SU-DHL-6 (cell line): ENCODE measurements around the gene MAP3K20.

Experiments used
- H2AFZ ChIP-seq: fragments of 200-600 bp; sonication (generic); 2 replicates; pipeline ENCODE4 v1.6.1; 2014; ENCODE audit warnings: low read depth, mild to moderate bottlenecking, moderate library complexity, mixed read lengths, antibody characterized with exemption, low read length; ENCODE audit not compliant: severe bottlenecking
- H3F3A ChIP-seq: fragments of 200-600 bp; shearing (Covaris generic); 2 replicates; pipeline ENCODE4 v1.6.0; 2016; ENCODE audit warnings: antibody characterized with exemption, mild to moderate bottlenecking; ENCODE audit not compliant: insufficient read depth
- H3K27ac ChIP-seq: fragments of 200-600 bp; sonication (generic); 2 replicates; pipeline ENCODE4 v1.5.1; 2016; ENCODE audit warnings: low read depth, mild to moderate bottlenecking, low read length, moderate library complexity, mixed read lengths
- H3K27me3 ChIP-seq: fragments of 200-600 bp; sonication (generic), shearing (Covaris generic); 2 replicates; pipeline ENCODE4 v1.6.0; 2014; ENCODE audit warnings: mild to moderate bottlenecking, low read length
- H3K36me3 ChIP-seq: fragments of 200-600 bp; sonication (generic); 2 replicates; pipeline ENCODE4 v1.6.1; 2014; ENCODE audit warnings: mild to moderate bottlenecking, low read length, mixed read lengths
- H3K4me2 ChIP-seq: fragments of 300-600, 200-600 bp; shearing (Covaris generic), sonication (generic); 2 replicates; pipeline ENCODE4 v1.6.0; 2014; ENCODE audit warnings: low read length, low read depth, mild to moderate bottlenecking; ENCODE audit not compliant: poor library complexity, severe bottlenecking
- H3K4me3 ChIP-seq: fragments of 200-600 bp; sonication (generic); 2 replicates; pipeline ENCODE4 v1.5.1; 2014; ENCODE audit warnings: antibody characterized with exemption, low read length, mild to moderate bottlenecking, mixed read lengths; ENCODE audit not compliant: insufficient read depth, poor library complexity, severe bottlenecking
- H3K79me2 ChIP-seq: fragments of 200-600 bp; sonication (generic); 2 replicates; pipeline ENCODE4 v1.6.1; 2014; ENCODE audit warnings: mild to moderate bottlenecking, low read length, moderate library complexity; ENCODE audit not compliant: insufficient read depth
- H3K9ac ChIP-seq: fragments of 200-600 bp; sonication (generic); 2 replicates; pipeline ENCODE4 v1.7.0; 2014; ENCODE audit warnings: mild to moderate bottlenecking, low read length
- H3K9me2 ChIP-seq: fragments of 200-600 bp; sonication (generic); replicated peaks from 2 replicates; pipeline ENCODE4 v1.6.1; 2014; ENCODE audit warnings: low read length; ENCODE audit not compliant: insufficient read depth
- H3K9me3 ChIP-seq: fragments of 200-600 bp; sonication (generic); 2 replicates; pipeline ENCODE4 v1.6.1; 2014; ENCODE audit warnings: low read length, mixed read lengths; ENCODE audit not compliant: insufficient read depth
- H4K20me1 ChIP-seq: fragments of 200-600 bp; sonication (generic); 2 replicates; pipeline ENCODE4 v1.6.1; 2014; ENCODE audit warnings: low read depth, mild to moderate bottlenecking, antibody characterized with exemption, low read length, moderate library complexity, mixed read lengths
- EZH2phosphoT487 ChIP-seq: fragments of 200-600 bp; sonication (generic), shearing (Covaris generic); conservative IDR thresholded peaks from 2 replicates; pipeline ENCODE4 v1.6.1; 2018; ENCODE audit warnings: mild to moderate bottlenecking, antibody characterized with exemption, low read length, moderate library complexity, mixed read lengths
- TF ChIP-seq, protein P1 (sequence below): fragments of 200-600 bp; sonication (generic); IDR thresholded peaks from one replicate; pipeline ENCODE4 v1.5.1; 2017; ENCODE audit warnings: antibody characterized with exemption, mild to moderate bottlenecking, low read length, moderate library complexity; ENCODE audit not compliant: insufficient read depth, poor library complexity, severe bottlenecking

The MAP3K20 gene

DNA sequence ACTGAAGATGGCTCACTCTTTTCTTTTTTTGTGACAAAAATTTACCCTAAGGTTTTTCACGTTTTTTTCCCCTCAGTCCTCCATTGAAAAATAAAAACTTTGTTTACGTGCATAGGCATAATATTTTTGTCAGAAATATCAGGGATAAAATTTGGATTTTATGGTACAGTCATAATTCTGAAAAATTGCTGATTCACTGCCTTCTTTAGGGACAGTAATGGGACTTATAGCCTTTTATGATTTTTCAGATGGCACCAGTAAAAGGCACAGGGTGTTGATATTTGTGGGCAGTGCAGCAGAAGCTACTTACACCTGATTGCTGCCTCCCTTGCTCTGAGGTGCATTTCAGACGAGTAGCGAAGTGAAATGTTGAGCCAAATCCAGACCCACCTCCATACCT is 139.7 kb downstream of the MAP3K20 start:
- H4K20me1 ChIP-seq, result no peaks in the 10 kb centered on the region
- no peak overlapping the region for H2AFZ ChIP-seq
- no peak for TF ChIP-seq EZH2phosphoT487
- TF ChIP-seq, protein P1, sequence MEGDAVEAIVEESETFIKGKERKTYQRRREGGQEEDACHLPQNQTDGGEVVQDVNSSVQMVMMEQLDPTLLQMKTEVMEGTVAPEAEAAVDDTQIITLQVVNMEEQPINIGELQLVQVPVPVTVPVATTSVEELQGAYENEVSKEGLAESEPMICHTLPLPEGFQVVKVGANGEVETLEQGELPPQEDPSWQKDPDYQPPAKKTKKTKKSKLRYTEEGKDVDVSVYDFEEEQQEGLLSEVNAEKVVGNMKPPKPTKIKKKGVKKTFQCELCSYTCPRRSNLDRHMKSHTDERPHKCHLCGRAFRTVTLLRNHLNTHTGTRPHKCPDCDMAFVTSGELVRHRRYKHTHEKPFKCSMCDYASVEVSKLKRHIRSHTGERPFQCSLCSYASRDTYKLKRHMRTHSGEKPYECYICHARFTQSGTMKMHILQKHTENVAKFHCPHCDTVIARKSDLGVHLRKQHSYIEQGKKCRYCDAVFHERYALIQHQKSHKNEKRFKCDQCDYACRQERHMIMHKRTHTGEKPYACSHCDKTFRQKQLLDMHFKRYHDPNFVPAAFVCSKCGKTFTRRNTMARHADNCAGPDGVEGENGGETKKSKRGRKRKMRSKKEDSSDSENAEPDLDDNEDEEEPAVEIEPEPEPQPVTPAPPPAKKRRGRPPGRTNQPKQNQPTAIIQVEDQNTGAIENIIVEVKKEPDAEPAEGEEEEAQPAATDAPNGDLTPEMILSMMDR, result no peak
- no peaks in the 10 kb centered on the region for H3K79me2 ChIP-seq
- no peaks in the 10 kb centered on the region for H3K36me3 ChIP-seq
- H3K27ac ChIP-seq, result no peak overlapping the region
- H3F3A ChIP-seq, result no peaks in the 10 kb centered on the region
- no peak overlapping the region for H3K4me2 ChIP-seq
- H3K9ac ChIP-seq, result no peak overlapping the region
- H3K9me2 ChIP-seq, result no peaks in the 10 kb centered on the region
- H3K9me3 ChIP-seq, result no peaks in the 10 kb centered on the region
- no peak overlapping the region for H3K4me3 ChIP-seq
- H3K27me3 ChIP-seq, result no peaks in the 10 kb centered on the region

DNA sequence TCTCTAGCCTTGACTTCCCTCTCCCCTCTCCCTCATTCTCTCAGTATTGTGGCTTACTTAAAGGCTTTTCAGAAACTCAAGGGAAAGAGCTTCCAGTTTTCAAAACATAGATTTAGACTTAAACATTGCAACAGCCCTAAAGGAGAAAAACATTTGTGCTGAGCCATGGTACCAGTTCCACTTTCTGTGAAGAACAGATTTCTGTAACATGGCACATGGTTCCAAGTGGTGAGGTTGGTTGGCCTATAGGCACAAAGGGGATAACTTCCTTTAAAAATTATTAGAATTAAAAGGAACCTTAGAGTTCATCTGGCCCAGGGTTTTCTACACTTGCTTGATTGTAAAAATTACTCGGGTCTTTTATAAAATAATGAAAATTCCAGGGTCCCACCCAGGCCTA is 140.4 kb downstream of the MAP3K20 start:
- Histone ChIP-seq H3K27me3 (no peaks in the 10 kb centered on the region), H3K79me2 (no peaks in the 10 kb centered on the region), H3K4me3 (no peak overlapping the region), H3K27ac (no peak overlapping the region), H3K4me2 (no peak overlapping the region), H3K9me2 (no peaks in the 10 kb centered on the region), H3K9ac (no peak overlapping the region), H4K20me1 (no peaks in the 10 kb centered on the region), H3K36me3 (no peaks in the 10 kb centered on the region), H2AFZ (no peak overlapping the region), H3K9me3 (no peaks in the 10 kb centered on the region), H3F3A (no peaks in the 10 kb centered on the region)
- TF ChIP-seq, protein P1, result no peak
- TF ChIP-seq EZH2phosphoT487, result no peak

DNA sequence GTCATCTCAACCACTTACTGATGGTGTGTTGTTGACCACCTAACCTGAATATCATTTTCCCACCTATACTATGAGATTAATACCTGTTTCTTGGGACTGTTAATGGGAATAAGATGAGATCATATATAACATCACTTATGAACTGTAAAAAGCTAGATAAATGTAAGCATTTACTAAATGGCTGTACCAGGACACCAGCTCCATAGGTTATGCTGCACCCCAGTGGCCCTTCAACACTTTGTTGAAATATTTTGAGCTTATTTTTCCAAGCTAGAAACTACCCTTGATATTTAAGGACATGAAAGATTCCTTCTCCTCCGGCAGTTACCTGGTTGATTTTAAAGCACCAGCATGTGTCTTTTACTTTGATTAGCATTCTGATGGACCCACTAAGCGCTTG is 141.0 kb downstream of the MAP3K20 start:
- no peaks in the 10 kb centered on the region for H4K20me1 ChIP-seq
- H3F3A ChIP-seq, result no peaks in the 10 kb centered on the region
- no peak overlapping the region for H2AFZ ChIP-seq
- no peaks in the 10 kb centered on the region for H3K36me3 ChIP-seq
- no peak overlapping the region for H3K9ac ChIP-seq
- no peak for TF ChIP-seq EZH2phosphoT487
- TF ChIP-seq, protein P1, result no peak
- H3K4me3 ChIP-seq, result no peak overlapping the region
- H3K79me2 ChIP-seq, result no peaks in the 10 kb centered on the region
- no peaks in the 10 kb centered on the region for H3K9me2 ChIP-seq
- H3K27ac ChIP-seq, result no peak overlapping the region
- H3K4me2 ChIP-seq, result no peak overlapping the region
- no peaks in the 10 kb centered on the region for H3K27me3 ChIP-seq
- no peaks in the 10 kb centered on the region for H3K9me3 ChIP-seq
